ENCODE measurements around the gene LEMD2.
"Not testable (repeated sequence)": the region's sequence is repeated elsewhere in the genome, so short reads cannot be mapped to it uniquely, and the experiment has no call there.

The LEMD2 gene

DNA sequence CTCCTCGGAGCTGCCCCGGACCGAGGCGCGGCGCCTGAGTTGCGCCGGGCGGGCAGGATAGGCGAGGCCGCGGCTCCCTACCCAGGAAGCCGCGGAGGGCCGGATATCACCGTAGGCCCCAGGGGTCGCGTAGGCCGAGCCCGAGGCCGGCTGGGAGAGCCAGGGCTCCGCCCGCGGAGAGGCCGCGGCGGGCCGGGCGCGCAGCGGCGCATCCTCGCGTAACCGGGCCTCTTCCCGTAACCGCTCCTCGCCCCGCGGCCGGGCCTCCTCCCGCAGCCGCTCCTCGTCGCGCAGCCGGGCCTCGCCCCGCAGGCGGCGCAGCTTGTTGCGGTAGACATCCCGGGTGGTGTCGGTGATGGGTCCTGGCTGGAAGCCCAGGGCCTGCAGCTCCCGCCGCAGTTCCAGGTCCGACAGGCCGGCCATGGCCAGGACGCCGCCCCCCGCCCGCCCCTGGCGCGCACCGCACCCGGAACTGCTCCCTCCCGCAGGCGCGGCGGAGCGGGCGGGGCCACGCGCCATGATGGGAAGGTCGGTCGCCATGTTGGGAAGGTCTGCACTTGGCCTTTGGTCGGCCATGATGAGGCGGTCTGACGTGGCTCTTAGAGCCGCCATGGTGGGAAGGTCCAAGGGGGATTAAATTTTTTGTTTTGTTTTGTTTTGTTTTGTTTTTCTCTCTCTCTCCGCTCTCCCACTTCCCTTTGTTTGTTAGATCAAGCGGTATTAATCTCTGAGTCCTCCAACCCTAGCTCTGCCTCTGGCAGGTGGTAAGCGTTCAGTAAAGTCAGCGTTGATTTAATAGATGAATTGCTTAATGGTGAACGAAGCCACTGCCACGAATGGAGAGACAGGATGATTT is at the start of gene LEMD2:
LEMD2 (minus strand) TSS at position 437 of the 856 bp plus-strand sequence; CDS start at position 423, 14 bp downstream.
- FAIRE-seq = no peak

DNA sequence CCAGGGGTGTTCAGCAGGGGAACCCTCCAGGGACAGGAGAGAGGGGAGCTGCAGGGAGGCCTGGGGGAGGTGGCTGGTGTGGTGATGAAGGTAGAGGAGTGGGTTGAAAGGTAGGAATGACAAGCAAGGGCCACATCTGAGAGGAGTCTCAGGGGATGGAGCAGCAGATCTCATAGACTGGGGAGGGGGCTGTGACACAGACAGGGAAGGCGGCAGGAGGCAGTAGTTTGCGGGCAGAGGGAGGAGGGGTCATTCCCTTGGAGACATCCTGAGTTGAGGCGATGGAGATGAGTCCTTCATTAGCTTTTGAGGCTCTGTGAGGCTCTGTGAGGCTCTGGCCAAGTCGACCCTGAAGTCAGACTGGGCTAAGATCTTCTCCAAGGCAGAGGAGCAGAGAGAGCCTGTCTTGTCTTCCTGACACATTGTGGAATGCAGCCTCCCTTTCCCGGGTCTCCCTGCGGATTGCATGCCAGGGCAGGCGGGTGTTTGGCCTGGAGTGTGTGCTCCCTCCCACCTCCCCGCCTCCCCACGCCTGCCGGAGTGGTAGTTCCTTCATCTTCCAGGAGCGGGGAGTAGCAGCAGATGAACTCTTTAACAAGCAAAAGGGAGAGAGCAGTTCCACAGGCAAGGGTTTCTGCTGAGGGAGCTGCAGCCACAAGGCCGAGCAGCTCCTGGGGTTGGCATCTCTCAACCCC is 49.2 kb upstream of the LEMD2 start:
- no peak for FAIRE-seq

DNA sequence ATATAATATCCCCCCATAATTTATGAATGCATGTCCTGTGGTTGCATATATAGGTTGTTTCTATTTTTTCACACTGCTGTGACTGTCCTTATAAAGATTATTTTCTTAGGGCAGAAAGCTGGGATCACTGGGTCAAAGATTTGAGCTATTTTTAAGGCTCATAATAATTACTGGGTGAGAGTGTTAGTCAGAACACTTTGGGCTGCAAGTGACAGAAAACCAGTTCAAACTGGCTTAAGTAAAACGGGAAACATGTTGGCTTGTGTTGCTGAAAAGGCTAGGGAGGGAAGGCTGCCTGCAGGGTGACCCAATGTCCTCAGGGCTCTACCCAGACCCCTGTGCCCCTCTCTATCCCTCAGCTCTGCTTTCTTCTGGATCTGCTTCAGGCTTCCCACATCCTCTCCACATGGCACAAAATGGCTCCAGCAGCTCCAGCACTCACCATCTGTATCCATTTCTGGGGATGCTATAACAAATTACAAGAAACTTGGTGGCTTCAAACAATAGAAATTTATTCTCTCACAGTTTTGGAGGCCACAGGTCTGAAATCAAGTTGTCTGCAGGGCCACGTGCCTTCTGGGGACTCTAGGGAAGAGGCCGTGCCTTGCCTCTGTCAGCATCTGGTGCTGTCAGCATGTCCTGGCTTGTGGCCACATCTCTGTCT is 48.0 kb upstream of the LEMD2 start:
- no peak for FAIRE-seq

DNA sequence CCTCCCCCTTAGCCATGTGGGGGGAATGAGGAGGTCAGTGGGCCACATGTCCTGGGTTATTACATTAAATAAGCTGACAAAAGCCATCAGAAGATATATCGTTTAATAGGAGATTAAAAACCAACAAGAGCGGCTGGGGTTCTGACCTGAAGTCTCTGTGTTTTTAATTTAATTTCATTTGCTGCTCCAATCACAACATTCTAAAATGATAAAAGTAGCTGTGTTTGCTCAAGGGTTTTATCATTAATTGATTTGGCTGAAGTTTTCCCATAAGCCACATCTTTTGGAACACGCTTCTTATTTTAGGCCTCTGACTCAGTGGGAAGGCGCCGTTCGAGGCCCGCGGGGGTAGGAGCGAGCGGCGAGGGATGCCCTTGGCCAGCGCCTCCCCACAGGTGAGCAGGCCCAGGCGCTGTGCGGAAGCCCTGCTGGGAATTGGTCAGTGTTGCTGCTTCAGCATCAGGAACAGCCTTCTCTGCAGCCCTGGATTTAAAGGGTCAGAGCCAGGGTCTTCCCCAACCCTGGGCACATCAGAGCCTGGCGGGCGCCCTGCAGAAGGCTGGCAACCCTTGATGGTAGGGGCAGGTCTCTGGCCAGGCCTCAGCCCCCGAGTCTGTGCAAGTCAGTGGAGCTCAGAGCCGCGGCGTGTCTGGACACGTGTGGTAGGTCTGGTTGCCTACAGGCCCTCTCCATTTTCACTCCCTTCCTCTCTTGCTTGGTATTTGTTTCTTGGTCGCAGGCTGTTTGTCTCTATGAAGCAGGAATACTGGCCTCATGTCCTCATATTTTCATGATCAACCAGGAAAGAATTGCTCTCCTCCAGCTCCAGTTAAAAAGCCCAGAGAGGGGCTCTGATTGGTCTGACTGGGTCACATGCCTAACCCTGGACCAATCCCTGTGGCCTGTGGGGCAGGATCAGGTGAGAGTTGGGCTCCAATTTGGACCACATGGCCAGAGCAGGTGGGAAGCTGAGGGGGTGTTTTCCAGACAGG is 45.8 kb upstream of the LEMD2 start:
- FAIRE-seq = no peak

DNA sequence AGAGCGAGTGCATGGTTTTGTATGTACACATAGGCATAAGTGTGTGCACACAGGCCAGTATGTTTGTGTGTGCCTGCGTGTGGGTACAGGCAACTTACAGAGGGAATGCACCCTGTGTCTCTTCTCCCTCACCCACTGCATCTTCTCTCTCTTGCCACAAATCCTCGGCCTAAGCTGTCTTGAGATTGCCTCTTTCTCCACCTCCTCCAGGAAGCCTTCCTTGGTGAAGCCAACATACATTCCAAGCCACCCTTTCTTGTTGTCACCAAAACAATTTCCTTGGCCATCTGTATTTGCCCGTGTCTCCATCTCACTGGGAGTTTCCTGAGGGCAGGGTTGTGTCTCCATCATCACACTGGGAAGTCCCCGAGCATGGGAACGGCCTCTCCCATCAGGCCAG is 44.7 kb upstream of the LEMD2 start:
- no peak for FAIRE-seq

DNA sequence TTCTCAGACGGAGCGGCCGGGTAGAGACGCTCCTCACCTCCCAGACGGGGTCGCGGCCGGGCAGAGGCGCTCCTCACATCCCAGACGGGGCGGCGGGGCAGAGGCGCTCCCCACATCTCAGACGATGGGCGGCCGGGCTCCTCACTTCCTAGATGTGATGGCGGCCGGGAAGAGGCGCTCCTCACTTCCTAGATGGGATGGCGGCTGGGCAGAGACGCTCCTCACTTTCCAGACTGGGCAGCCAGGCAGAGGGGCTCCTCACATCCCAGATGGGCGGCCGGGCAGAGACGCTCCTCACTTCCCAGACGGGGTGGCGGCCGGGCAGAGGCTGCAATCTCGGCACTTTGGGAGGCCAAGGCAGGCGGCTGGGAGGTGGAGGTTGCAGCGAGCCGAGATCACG is 43.9 kb upstream of the LEMD2 start:
- not testable (repeated sequence) for FAIRE-seq

DNA sequence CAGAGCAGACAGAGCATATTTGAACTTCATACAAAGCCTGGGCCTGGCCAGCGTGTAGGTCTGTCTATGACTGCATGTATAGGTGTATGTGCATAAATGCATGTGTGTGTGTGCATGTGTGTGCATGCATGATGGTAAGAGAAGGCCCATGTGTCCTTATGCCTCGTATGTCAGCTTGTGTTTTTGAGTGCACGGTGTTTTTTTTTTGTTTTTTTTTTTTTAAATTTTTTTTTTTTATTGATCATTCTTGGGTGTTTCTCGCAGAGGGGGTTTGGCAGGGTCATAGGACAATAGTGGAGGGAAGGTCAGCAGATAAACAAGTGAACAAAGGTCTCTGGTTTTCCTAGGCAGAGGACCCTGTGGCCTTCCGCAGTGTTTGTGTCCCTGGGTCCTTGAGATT is 42.8 kb upstream of the LEMD2 start:
- FAIRE-seq = not testable (repeated sequence)

DNA sequence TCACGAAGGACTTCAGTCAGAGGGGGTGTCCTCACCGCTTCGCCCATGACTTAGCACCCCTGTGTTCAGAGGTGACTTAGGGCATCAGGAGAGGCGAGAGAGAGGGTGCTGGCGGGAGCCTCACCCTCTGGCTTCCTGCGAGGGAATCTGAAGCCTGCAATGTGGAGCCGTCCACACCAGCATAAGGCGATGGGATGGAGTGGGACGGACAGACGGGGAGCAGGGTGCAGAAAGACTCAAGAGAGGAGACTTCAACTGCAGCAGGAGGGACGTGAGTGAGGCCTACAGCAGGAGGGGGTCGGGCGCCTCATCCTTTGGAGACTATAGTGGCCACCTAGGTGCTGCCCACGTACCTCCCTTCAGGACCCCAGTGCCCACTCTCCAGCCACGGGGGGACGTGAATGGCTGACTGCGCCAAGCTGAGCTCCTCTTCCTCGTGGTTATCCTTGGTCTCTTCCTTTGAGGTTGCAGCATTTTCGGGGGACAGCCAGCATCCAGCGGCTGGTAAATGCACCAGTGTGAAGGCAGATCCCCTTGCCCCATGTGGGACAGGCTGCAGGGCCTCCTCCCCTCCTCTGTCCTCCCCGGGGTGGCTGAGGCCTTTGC is 41.8 kb upstream of the LEMD2 start:
- no peak for FAIRE-seq

DNA sequence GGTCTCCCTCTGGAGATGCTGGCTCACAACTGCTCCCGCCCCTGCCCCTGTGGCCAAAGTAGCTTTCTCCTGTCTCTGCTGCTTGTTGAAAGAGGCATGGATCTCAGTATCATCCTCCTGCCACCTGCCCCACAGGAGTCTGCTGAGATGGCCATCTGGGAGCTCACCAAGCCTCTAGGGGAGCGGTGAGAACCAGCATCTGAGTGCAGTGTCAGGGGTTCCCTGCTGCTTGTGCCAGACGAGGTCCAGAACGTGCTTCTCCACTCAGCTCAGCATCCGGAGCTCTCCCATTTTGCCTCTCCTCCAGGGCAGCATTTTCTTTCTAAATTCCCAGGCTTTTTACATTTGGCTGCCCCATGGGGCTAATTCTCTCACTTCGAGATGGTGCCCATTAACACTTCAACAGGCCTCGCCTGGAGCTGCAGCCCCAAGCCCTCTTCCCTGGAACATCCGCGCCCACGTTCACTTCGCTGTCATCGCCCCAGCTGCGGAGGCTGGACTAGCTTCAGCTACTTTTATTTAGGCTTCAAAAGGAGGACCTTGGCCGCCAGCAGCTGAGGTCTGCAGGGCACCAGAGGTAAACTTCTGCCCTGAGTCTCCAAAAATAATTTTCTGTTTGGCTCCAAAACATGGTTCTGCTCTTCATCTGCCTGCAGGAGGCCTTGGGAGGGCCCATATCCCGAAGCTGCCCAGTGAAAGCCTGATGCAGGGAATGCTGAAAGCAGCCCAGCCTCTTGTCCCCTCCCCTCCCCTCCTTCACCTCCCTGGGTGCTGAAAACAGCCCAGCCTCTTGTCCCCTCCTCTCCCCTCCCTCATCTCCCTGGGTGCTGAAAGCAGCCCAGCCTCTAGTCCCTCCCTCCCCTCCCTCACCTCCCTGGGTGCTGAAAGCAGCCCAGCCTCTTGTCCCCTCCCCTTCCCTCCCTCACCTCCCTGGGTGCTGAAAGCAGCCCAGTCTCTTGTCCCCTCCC is 40.1 kb upstream of the LEMD2 start:
- no peak for FAIRE-seq

DNA sequence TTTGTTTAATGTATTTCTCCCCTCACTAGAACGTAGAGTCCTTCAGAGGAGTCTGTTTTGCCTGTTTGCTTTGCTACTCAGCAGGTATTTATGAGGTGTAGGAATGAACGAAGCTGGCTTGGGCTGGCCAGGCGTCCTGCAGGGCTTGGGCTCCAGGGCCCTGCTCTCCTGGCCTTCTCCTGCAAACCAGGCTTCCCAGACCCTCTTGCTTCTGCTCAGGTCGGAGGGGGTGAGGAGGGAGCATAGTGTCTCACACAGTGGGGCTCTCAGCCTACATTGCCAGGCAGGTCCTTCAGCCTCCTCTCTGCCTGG is 39.5 kb upstream of the LEMD2 start:
- no peak for FAIRE-seq

DNA sequence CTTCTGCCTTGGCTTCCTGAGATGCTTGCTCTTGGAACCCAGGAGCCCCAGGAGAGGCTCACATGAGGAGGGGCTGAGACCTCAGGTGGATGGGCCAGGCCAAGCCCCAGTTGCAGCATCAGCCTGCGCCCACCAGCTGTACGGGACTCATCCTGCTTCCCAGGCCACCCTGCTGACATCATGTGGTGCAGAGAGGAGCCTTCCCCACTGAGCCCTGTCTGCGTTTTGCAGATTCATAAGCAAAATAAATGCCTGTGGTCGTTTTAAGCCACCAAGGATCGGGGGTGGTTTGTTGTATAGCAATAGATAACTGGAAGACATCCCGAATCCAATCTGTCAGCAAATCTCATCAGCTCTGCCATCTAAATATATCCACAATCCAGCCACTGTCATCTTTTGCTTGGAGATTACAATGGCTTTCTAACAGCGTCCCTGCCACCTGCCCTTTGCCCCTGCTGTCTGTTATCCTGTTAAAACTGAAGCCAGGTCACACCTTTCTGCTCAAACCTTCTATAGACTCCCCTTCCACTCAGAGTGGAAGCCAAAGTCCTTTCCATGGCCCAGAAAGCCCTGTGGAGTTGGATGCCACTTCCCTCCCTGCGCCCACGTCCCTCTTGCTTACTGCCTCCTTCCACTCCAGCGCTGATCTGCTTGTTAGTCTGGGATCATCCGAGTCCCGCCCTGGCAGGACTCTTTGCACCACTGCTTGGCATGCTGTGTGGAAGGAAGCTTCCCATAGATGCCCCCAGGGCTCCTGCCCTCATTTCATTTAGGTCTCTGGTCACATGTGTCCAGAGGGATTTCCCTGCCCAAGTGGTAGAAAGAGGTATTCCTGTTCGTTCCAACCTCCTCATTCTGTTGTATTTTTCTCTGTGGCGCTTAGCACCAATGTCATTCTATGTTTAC is 38.9 kb upstream of the LEMD2 start:
- no peak for FAIRE-seq

DNA sequence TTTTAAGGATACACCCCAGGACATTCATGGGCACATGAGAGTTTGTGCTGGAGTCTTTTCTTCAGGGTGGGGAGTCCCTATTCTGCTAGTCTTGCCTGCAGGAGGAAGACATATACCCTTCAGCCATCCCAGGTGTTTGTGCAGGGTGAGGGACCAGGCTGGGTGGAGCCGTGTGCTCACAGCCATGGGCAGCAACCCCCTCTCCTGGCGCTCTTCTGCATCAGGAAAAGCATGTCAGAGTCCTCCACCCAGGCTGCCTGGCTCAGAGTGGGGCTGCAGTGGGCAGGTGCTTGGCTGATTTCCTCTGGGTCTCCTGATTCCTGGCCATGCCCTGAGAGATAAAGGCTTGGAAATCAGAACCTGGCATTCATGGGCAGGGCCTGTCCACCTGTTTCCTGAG is 37.6 kb upstream of the LEMD2 start:
- FAIRE-seq = no peak

DNA sequence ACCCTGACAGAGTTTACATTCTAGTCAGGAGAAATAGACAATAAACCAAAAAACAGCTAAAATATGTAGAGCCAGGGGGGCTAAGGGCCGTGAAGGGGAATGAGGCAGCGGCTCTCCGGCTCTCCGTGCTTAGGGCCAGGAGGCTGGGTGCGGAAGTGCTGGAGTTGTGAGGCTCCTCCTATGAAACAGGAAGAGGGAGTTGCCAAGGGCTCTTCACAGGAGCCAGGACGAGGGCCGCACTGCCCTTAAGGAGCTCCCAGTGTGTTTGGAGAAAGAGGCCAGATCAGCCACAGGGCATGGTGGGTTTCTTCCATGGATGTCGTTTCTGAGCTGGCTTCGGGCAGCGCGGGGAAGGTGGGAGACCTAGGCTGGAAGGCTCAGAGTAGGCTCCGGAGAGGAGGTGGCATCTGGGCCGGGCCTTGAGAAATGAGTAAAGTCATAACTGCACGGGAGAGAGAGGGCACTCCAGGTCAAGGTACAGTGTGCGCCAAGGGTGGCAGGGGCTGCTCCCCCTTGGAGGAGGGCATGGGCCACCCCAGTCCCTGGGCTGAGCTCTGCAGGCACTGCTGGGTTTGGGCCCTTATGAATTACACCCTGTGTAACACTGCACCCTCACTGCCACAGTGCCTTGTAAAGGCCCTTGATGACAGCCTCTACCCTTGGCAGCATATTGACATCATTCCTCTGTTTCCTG is 35.7 kb upstream of the LEMD2 start:
- no peak for FAIRE-seq

DNA sequence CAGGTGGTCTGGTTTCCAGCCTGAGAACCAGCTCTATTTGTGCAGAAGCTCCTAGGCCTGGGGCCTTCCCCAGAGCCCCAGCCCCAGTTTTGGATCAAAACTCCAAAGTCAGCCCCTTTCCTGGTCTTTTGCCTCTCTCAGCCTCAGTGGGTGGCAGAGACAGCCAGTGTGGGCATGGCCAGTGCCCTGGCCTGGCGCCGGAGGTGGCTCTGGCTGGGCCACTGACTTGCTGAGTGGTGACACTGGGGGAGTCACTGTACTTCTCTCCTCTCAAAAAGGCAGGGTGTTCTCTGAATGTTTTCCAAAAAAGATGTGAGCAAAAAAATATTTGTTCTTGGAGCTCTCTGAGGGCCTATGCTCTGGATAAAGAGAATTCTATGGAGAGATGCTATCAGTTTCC is 34.9 kb upstream of the LEMD2 start:
- FAIRE-seq = no peak

DNA sequence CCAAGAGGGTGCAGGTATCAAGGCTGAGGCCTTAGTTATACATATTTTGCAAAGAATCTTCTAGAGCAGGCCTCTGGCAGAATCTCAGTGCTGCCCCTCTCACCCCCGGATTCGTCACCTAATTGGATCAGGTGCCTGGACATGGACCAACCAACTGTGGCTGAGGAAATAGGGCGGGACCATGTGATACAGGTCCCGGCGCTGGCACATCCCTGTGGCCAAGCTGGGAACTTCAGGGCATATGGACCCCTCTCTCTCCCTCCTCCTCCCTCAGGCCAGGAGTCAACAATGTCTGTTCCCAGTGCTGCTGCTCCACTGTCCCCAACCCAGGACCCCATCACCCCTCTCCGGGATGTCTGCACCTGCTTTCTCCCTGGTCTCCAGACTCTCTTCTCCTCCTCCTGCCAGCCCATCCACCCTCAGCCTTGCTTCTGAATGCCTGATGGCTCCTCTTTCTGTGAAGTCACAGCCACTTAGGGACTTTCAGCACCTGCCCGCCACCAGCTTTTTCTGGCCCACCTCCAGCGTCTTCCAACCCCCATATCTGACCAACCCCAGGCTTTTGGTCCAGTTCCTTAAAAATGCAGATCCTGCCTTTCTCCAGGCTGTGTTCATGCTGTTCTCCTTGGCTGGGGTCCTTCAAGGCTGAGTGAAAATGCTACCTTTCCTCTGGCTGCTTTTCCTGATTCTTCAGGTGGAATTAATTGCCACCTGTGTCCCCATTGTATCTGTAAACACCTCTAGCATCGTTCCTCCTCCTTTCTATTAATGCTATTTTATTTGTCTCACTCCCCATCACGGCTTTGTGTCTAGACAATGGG is 33.9 kb upstream of the LEMD2 start:
- FAIRE-seq = no peak

DNA sequence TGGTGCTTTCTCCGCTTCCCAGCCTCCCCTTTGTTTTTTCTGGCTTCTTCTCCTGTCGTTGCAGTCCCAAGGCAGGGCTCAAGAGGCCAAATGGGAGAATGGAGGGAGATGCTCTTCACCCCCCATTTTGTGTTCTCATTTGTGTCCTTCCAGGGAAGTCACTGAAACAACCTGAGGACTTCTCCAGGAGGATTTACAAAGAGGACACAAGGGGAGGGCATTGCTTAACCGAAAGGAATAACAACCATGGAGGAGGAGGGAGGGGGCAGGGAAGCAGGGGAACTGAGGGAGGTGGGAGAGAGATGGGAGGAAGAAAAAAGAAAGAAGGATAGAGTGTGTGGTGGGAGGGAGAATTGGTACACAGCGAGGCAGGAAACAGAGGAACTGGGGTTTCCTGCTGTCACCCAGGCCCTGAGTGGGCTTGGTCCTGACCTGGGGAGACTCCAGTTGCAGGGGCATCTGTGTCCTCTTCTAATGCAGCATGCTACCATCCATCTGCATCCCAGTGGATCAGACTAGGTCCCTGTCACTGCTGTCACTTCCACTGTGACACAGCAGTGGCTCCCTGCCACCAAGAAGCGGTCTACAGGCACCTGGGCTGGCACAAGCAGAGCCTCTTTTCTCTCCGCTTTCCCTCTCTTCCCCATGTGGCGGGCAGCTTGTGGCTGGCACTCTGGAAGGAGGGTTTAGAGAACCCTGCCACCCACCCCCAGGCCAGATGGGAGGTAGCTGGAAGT is 32.0 kb upstream of the LEMD2 start:
- FAIRE-seq = no peak

DNA sequence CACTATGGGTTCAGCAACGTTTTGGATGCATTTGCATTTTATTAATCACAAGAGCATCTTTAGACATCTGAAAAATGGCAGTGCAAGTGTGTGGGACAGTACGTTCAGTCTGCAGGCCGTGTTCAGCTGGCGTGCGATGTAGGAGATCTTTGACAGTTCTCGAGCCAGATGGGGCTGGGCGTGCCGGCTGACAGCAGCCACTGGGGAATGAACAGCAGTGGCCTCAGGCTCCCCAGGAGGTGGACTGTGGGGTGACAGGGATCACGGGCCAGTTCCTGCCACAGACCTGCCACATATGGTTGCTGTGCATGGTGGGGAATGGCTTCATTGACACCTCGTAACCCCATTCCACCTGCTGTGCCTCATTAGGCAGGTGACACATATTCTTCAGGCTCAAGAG is 31.3 kb upstream of the LEMD2 start:
- FAIRE-seq = no peak

DNA sequence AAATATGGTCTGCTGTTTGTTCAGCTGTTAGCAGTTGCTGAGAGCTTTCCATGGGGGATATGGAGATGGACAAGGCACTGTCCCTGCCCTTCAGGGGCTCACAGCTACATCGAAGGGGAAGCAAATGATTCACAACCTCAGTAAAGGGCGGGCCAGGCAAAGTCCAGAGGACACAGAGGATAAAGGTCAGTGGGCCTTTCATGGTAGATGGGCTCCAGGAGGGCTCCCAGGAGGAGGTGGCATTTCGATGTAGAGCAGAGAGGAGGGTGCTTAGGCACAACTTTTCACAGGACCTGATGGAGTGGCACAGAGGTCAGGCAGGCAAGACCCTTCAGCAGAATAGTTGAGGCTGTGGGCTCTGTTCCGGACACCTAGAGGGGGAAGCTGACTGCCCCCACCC is 30.1 kb upstream of the LEMD2 start:
- FAIRE-seq = no peak

All from TTC549 (cell line).